Stimulated activated CD4-positive, alpha-beta T cell treated with anti-CD3 and anti-CD28 coated beads, Interleukin-15, amount 100 ng/mL, for 48 hours (primary cell): ENCODE data around the gene GPSM1.

Experiments
- DNase-seq, 2 donors: peaks; one replicate each; pipeline ENCODE4 v3.0.0-alpha.2; 2020; ENCODE audit warnings: low read depth in 2 of 2

Gene GPSM1

DNA sequence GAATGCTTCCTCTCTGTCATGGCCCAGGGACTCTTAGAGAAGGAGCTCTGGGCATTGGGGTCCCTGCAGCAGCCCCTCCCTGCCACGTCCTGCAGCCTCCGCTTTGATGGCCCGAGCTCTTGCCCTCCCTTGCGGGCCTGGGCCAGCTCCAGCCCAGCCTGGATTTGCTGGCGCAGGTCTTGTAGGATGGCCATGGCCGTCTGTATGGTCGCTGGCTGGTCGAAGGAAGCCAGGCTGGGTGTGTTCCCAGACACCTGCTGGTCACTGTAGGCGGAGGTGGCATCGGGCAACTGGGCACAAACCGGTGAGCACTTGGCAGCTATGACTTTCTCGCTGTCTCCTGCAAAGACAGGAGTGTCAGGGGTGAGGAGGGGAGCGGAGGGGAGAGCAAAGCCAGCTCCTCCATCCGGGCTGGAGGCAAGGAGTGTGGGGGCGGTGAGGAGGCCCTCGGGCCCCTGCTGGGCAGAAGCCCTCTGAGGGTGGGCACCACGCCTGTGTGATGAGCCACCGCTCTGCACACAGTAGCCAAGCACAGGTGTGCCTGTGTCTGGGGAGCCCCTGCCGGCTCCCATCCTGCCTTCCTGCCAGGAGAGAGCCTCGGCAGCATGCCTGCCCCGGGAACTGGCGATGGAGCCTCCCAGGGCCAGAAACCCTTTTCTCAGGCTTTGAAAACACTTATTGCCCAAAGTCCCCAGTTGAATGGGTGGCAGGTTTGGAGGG is 35.9 kb upstream of the GPSM1 start:
- DNase-seq = no peak

DNA sequence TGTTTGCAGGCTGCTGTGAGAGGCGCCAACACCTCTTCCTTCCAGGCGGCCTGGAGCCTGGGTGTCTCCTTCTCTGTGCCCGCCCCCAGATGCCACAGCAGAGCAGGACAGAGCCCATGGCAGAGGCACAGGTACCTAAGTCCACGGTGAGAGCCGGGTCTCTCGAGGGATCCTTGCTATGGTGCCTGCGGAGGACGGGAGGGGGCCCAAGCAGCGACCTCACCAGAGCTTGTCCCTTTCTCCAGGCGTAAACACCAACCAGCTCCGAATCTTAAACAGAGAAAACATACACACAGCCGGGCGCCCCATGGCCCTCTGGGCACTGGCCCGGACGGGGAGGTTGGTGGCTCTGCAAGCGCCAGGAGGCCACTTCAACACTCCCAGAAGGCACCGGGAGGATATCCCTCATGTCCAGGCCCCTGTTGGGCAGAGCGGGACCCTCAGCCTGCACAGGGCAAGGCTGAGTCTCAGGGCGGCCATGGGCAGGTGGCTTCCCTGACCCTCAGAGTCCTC is 35.3 kb upstream of the GPSM1 start:
- DNase-seq = no peak

DNA sequence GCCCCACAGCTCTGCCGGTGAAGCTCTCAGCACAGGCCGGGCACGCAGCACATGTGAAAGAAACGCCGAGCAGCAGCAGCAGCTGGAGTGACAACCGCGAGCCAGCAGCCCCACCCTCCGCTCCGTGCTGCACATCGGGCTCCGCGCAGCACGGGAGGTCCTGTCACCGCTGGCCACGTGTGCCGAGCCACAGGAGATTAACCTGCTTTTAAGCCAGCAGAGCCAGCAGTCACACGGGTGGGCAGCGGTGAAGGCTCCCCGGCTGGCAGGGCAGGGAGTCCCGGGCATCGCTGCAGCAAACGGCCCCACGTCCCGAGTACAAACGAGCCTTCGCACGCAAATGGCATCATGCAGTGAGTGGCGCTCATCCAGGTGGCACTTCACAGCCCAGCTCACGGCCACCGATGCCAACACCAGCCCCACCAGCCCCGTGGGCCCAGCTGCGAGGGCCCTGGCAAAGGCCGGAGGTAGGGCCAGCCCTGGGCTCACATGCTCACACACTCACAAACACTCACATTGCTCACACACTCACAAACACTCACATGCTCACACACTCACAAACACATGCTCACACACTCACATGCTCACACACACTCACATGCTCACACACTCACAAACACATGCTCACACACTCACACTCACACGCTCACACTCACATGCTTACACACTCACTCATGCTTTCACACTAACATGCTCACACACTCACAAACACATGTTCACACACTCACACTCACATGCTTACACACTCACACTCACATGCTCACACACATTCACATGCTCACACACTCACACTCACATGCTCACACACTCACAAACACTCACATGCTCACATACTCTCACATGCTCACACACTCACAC is 34.5 kb upstream of the GPSM1 start:
- no peak for DNase-seq

GRCh38 chr9:136293476-136294077 is 33.8 kb upstream of the GPSM1 start:
- no peak for DNase-seq

GRCh38 chr9:136294437-136294836 is 32.9 kb upstream of the GPSM1 start:
- DNase-seq = no peak

GRCh38 chr9:136295055-136295454 is 32.3 kb upstream of the GPSM1 start:
- DNase-seq = no peak

DNA sequence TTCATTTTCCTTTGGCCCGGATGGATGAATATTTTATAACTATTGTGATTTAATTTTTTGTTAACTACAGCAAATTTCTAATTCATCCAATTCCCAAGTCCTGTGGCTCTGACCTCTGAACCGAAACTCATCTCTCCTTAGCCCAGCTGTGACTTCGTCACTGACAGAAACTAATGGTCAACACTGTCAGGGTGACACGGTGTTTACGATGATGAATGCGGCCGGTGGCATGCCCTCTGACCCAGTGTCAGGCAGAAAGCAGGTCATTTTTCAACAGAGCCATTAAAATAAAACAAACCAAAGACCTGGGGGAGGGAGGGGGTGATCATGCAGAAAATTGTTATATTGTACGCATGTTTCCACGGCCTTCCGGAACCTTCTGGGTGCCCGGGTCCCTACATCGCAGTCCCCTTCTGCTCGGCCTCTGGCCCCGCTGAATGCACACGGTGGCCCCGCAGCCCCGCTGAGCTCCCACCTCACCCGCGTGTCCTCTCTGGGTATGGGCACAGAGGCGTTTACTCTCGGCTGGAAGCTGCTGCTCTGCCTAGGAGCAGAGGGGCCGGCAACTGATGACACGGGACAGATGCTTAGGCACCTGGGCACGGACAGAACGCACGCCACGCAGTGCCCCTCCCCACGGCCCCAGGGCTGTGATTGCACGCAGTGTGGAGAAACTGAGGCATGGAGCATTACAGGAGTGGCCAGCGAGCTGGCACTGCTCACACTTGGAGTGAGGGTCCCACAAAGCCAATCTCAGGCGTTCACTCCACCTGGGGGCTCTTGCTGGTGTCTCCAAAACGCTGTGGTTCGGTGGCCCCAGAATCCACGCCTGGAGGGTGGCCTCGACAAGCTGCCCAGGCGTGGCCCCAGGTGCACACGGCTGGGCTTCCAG is 31.6 kb upstream of the GPSM1 start:
- no peak for DNase-seq

GRCh38 chr9:136296434-136297015 is 30.8 kb upstream of the GPSM1 start:
- no peak for DNase-seq

DNA sequence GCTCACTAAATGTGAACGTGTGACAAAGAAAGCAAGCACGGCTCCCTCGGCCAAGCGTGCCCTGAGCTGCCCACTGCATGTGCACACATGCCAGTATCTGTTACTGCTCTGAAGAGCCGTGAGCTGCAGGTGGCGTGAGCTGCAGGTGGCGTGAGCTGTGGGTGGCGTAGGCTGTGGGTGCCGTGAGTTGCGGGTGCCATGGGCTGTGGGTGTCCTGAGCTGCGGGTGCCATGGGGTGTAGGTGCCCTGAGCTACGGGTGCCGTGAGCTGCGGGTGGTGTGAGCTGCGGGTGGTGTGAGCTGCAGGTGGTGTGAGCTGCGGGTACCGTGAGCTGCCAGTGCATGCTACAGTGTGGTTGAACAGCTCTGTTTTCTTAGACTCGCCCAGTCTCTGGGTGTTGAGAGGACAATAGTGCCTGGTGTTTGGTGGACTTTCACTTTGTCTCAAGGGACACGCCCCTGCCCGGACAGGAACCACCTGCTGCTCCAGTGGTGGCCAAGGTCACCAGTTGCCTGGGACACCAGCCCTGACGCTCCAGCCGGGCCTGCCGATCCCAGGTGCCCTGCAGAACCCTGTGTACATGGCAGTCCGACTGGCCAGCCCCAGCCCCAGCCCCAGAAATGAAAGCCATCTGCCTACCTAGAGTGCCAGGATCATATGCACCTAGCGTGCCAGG is 30.2 kb upstream of the GPSM1 start:
- DNase-seq = no peak

DNA sequence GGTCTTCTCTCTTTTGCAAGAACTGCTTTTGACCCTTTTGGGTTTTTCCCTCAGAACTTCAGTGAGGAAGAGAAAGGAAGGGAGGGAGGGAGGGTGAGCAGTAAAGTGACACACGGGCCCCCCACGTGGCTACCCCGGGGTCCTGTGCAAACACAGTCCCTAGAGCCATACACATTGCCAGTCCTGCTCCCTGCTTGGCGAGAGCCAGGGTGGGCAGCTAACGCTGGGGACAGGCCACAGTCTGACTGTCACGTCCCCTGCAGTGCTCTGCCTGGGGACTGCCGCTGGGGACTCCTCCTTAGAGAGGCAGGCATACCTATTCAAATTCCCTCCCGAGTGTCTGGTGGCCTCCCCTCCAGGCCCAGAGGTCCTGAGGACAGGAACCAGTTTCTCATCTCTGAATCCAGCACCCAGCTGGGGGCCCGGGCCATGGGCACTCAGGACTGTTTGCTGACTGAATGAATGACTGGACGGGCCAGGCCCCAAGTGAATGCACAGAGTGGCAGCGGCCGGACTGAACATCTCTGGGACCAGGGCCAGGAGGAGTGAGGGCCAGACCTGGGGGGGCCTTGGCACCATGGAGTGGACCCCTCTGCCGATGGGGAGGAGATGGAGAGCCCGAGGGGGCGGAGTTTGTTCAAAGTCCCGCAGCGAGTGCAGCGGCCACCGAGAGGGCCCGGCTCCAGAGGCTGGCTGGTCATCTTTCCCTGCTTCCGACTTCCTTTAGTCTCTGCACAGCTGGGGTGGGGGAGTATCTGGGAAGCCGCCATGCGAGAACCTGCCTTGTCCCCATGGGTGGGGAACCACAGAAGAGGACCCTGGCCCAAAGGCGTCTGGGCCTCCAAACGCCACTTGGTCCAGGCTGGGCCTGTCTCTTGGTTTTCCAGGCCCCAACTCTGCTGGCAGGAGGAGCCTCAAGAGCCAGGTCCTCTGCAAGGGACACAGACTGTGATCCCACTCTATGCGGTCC is 29.3 kb upstream of the GPSM1 start:
- DNase-seq = no peak

GRCh38 chr9:136299116-136299515 is 28.2 kb upstream of the GPSM1 start:
- DNase-seq = no peak

GRCh38 chr9:136299541-136299940 is 27.8 kb upstream of the GPSM1 start:
- DNase-seq = no peak

DNA sequence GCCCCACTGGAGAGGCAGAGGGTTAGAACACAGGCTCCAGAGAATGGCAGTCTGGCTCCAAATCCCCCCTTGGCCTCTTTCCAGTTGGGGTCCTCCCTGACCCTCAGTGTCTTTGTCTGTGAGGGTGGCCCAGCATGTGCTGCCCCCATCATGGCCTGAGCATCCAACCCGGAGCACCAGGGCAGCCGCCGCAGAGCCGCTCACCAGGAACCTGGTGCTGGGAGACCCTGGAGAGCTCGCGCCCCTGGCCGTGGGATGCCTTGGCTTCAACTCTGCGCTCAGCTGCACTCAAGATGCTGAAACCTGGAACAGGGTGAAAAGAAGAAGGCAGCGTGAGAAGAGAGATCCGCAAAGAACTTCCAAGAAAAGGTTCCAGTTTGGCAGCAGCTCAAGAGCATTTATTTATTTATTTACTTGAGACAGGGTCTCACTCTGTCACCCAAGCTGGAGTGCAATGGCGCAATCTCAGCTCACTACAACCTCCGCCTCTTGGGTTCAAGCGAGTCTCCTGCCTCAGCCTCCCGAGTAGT is 27.3 kb upstream of the GPSM1 start:
- no peak for DNase-seq

GRCh38 chr9:136300866-136301265 is 26.5 kb upstream of the GPSM1 start:
- no peak for DNase-seq

DNA sequence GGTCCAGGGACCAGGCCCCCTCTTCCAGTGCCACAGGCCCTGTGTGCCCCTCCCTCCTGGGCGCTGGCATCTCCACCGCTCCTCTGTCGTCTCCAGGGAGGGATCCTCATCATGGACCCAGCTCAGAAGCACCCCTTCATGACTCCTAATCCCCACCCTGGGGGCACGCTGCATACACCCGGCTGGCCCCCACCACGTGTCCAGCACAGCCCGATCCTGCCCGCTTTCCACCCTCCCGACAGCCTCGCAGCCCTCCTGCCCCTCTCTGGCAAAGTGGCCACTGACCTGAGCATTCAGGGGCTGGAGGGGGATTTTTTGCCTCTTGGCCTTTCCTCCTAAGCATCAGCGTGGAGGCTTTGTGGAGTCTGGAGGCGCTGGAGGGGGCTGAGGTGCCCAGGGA is 24.8 kb upstream of the GPSM1 start:
- no peak for DNase-seq

DNA sequence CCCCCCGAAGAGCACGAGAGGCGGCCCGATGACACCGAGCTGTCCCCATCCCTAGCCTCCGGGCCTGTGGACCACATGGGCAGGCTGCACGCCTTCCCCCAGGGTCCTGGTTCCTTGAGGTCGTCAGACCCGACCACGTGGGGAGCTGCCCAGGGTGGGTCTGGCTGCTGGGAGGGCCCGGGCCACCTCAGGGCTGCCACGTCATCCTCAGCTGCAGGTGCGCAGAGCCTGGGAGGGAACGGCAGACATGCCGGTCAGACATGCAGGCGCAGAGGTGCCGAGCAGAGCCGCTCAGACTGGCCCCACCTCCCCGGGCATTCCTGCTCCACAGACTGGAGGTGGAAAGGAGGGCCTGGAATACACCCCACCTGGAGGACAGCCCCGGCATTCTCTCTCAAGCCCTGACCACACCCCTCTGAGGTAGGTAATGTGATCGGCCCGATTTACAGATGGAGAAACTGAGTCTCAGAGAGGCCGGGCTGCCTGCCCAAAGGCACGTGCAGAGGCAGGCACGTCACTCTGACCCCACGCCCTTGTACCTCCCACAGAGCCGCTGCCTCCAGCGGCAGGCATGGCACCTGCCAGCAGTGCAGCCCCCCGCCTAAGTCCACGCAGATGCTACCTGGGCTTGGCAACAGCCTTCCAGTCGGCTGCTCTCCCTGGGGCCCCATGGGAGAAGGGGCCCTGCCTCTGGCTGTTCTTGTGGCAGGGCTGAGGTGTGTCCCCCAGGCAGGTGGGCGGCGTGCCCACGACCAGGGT is 24.1 kb upstream of the GPSM1 start:
- DNase-seq = no peak

GRCh38 chr9:136303825-136304416 is 23.4 kb upstream of the GPSM1 start, which contains the start of gene CCDC187:
Gene CCDC187 (minus strand): TSS chr9:136304094. CDS start chr9:136303830, 264 bp downstream.
- no peak for DNase-seq

GRCh38 chr9:136304456-136304855 is 22.9 kb upstream of the GPSM1 start:
- no peak for DNase-seq
